Neuron (in vitro differentiated cells): ENCODE data around the gene MACO1.
A peak's percentile ranks its signal among the peaks of the same experiment; 100 is the strongest.

Experiments
- H2AFZ ChIP-seq: one replicate; pipeline ENCODE4 v1.6.1; 2013; ENCODE audit warnings: low read depth, mild to moderate bottlenecking, inconsistent platforms, low read length, moderate library complexity
- H3K27me3 ChIP-seq: one replicate; pipeline ENCODE4 v1.6.1; 2013; ENCODE audit warnings: low read length; ENCODE audit not compliant: insufficient read depth
- H3K36me3 ChIP-seq: one replicate; pipeline ENCODE4 v1.6.1; 2013; ENCODE audit warnings: low read length; ENCODE audit not compliant: insufficient read depth
- H3K4me1 ChIP-seq: one replicate; pipeline ENCODE4 v1.6.1; 2013; ENCODE audit warnings: low read length; ENCODE audit not compliant: insufficient read depth
- H3K4me3 ChIP-seq: 2 replicates; pipeline ENCODE4 v1.5.1; 2013; ENCODE audit warnings: mild to moderate bottlenecking, low read length, moderate library complexity
- H3K9me3 ChIP-seq: one replicate; pipeline ENCODE4 v1.6.1; 2013; ENCODE audit warnings: low read length

Gene MACO1

DNA sequence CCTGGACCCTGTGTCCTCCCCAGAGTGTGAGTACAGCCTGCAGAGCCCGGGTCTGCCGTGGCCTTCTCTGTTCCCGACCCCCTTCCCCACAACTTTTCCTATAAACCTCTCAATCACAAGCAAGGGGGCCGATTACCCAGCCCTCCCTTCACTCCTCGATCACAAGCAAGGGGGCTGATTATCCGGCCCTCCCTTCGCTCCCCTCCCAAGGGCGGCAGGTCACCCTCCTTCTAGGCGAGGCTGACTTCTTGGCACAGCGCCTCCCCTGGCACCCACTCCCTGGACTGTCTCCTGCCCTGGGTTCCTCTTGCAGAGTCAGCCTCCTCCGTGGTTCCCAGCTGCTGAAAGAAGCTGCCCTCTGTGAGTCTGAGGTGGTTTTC is 100.4 kb downstream of the MACO1 start:
- H3K27me3 ChIP-seq = peaks cover 5% of the 10 kb centered on the region
- no peaks in the 10 kb centered on the region for H3K9me3 ChIP-seq
- no peak overlapping the region for H3K4me3 ChIP-seq
- no peak overlapping the region for H2AFZ ChIP-seq
- no peaks in the 10 kb centered on the region for H3K36me3 ChIP-seq
- H3K4me1 ChIP-seq = peaks cover 4% of the 10 kb centered on the region

DNA sequence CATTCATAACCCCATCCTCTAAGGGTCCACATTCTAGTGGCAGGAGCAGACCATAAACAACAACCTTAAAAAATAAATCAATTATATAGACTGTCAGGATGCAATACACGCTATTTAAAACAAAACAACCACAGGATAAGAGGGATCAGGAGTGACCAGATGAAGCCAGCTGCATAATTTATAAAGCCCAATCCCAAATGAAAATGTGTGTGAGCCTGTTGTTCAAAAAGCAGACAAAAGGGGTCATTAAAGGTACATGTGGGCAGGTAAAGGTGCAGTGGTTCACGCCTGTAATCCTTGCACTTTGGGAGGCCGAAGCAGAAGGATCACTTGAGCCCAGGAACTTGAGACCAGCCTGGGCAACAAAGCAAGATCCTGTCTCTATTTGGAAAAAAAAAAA is 102.3 kb downstream of the MACO1 start:
- Histone ChIP-seq H3K4me3 (no peak overlapping the region), H3K36me3 (no peaks in the 10 kb centered on the region), H3K4me1 (peaks cover 10% of the 10 kb centered on the region), H3K27me3 (peaks cover 7% of the 10 kb centered on the region), H3K9me3 (no peaks in the 10 kb centered on the region), H2AFZ (no peak overlapping the region)

DNA sequence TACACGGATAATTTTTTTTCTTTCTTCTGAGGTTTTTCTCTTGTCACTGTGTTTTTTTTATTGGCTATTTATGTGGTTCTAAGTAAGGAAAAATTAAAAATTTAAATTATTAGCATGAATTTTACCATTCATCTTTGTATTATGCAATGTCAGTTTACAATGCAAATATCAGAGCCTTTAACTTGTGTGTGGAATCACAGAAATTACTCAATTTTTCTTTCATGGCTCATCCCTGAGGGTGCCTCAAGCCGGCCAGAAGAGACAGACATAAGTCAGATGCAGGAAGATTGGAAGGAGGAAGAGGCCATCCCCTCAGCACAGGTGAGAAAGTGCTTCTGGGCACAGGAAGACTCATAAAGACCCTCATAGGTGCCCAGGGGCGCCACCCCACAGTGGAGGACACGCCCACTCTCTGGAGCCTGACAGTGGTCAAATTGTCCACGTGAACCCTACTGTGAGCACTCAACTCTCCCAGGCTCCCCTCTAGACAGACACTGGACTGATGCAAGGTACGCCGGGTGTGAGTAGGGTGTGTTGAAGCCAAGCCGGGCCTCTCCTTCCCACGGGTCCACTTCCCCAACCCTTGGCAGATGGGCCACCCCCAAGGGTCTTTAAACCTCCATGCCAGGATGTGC is 103.2 kb downstream of the MACO1 start:
- H2AFZ ChIP-seq = no peak overlapping the region
- no peak overlapping the region for H3K4me3 ChIP-seq
- H3K9me3 ChIP-seq = no peaks in the 10 kb centered on the region
- peaks cover 7% of the 10 kb centered on the region for H3K27me3 ChIP-seq
- H3K4me1 ChIP-seq = peaks cover 10% of the 10 kb centered on the region
- no peaks in the 10 kb centered on the region for H3K36me3 ChIP-seq

DNA sequence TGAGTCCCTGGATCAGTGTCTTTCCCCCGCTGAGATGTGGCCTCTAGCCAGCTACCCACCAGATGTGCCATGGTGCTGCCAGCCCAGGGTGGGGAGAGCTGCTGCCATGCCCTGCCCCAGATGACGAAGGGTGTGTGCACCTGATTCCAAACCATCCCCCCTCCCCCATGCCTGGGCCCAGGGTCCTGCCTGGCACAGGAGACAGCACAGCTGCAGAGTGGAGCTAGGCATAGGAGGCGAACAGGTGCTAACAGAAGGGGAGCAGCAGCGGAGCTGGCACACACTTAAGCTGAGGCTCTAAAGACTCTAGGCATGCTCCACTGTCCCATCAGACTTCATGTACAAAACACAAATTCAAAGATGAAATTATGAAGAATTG is 103.7 kb downstream of the MACO1 start:
- H3K9me3 ChIP-seq = no peaks in the 10 kb centered on the region
- H3K4me1 ChIP-seq = peaks cover 10% of the 10 kb centered on the region
- H3K4me3 ChIP-seq = no peak overlapping the region
- peaks cover 7% of the 10 kb centered on the region for H3K27me3 ChIP-seq
- H3K36me3 ChIP-seq = no peaks in the 10 kb centered on the region
- no peak overlapping the region for H2AFZ ChIP-seq

DNA sequence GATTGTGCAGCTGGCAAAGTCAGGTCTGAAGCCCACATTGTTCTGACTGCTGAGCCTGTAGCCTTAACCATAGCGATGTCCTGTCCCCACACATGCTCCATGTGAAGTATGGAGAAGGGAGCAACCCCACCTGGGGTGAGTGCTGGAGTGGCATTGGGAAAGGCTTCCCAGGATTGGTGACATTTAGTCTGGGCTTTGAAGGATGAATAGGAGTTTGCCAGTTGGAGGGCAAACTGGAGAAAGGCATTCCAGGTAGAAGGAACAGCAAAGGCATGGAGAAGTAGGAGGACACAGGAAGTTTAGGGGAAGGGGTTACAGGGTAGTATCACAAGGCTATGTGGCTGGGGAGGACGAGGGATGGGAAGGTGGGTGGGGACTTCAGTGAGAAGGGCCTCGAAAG is 105.4 kb downstream of the MACO1 start:
- Histone ChIP-seq H3K27me3 (peaks cover 7% of the 10 kb centered on the region), H3K4me1 (peaks cover 10% of the 10 kb centered on the region), H2AFZ (no peak overlapping the region), H3K9me3 (no peaks in the 10 kb centered on the region), H3K4me3 (no peak overlapping the region), H3K36me3 (no peaks in the 10 kb centered on the region)

DNA sequence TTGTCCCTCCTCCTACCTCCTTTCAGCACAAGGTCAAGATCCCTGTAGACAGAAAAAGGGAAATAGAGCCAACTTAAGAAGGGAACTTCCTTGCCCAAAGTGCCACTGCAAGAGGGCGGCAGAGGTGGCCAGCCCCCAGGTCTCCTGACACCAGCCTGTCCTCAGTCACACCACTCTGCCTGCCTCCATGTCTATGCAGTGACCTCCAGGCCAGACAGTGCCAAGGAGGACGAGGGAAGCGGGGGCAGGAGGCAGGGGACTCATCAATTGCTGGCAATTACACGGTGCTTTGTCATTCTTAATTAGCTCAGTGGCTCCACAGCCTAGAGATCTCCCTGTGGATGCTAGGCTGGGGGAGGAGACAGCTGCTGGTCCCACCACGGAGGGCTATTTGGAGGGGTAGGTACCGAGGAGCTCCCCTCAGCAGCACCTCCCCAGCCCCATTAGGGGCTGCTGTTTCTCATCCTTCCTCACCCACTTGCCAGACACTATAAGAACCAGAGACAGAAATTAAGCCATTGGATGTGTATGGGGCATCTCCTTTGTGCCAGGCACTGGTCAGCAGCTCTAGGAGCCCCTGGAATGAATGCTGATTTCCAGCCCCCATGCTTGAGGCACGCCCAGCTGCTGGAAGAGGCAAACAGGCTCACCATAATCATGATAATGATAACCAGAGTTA is 106.6 kb downstream of the MACO1 start:
- Histone ChIP-seq H3K27me3 (peaks cover 10% of the 10 kb centered on the region), H3K9me3 (no peaks in the 10 kb centered on the region), H3K4me3 (no peak overlapping the region), H3K4me1 (peaks cover 10% of the 10 kb centered on the region), H2AFZ (no peak overlapping the region), H3K36me3 (no peaks in the 10 kb centered on the region)

DNA sequence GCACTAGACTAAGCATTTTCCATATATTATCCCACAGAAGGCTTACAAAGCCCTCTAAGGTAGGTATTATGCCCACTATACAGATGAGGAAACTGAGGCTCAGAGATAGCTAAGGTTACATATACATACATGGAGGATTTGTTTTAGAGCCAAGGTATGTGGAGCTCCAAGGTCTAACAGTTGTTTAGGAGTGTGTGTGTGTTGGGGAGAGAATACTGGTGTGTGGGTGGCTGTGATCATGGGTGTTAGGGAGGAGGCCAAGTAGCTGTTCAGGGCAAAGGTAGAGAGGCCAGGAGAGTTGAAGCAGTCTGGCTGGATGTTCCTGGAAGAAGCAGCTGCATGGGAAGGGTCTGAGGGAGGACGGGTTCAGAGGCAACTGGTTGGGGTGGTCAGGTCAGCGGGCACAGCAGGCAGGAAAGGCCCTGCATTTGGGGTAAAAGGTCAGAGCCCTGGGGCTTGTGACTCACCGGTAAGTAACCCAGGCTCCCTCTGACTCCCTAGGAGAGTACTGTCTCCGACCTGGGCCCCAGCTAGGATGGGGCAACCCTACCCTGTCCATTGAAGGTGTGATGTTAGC is 107.6 kb downstream of the MACO1 start:
- H3K36me3 ChIP-seq = no peaks in the 10 kb centered on the region
- H2AFZ ChIP-seq = no peak overlapping the region
- peaks cover 5% of the 10 kb centered on the region for H3K27me3 ChIP-seq
- peaks cover 10% of the 10 kb centered on the region for H3K4me1 ChIP-seq
- no peaks in the 10 kb centered on the region for H3K9me3 ChIP-seq
- no peak overlapping the region for H3K4me3 ChIP-seq

DNA sequence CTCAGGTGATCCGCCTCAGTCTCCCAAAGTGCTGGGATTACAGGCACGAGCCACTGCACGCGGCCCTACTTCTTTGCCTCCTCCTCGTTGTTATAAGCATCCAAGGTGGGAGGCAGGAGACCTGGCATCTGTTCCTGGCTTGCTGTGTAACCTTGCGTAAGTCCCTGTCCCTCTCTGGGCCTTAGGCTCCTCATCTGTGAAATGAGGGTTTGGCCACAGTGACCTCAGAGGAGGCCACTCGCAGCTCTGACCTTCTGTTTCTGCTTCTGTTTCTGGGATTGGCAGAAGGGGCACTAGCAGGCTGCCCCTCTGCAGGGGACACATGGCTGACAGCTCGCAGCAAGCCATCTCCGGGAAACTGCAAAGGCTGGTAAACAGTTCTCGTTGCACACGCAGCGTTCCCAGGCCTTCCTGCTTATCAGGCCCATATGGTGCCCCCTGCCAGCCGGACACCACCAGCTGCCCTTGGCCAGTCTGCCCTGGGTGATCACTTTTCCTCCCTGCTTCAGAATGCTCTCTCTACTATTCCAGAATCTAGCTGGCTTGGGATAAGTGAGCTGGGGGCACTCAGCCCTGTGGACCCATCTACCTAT is 110.1 kb downstream of the MACO1 start:
- Histone ChIP-seq H3K9me3 (no peaks in the 10 kb centered on the region), H3K36me3 (no peaks in the 10 kb centered on the region), H3K4me1 (peaks cover 18% of the 10 kb centered on the region), H2AFZ (no peak overlapping the region), H3K27me3 (peaks cover 5% of the 10 kb centered on the region), H3K4me3 (no peak overlapping the region)

DNA sequence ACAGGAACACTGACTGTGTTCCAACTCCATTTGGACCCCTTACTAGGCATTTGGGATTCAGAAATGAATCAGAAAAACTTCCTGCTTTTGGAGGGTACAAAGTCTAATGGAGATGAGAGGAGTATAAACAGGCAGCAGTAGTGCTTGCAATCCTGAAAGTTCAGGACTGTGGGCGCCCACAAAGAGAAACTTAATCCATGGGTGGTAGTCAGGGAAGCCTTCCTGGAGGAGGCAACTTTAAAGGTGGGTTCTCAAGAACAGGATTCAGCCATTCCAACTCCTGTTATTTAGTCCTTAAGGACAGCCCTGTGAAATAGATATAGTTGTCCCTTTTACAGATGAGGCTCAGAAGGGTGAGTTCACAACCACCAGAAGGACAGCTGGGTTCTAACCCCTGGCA is 110.7 kb downstream of the MACO1 start:
- H3K36me3 ChIP-seq = no peaks in the 10 kb centered on the region
- no peak overlapping the region for H3K4me3 ChIP-seq
- H2AFZ ChIP-seq = no peak overlapping the region
- peaks cover 18% of the 10 kb centered on the region for H3K4me1 ChIP-seq
- H3K27me3 ChIP-seq = peaks cover 2% of the 10 kb centered on the region
- no peaks in the 10 kb centered on the region for H3K9me3 ChIP-seq

DNA sequence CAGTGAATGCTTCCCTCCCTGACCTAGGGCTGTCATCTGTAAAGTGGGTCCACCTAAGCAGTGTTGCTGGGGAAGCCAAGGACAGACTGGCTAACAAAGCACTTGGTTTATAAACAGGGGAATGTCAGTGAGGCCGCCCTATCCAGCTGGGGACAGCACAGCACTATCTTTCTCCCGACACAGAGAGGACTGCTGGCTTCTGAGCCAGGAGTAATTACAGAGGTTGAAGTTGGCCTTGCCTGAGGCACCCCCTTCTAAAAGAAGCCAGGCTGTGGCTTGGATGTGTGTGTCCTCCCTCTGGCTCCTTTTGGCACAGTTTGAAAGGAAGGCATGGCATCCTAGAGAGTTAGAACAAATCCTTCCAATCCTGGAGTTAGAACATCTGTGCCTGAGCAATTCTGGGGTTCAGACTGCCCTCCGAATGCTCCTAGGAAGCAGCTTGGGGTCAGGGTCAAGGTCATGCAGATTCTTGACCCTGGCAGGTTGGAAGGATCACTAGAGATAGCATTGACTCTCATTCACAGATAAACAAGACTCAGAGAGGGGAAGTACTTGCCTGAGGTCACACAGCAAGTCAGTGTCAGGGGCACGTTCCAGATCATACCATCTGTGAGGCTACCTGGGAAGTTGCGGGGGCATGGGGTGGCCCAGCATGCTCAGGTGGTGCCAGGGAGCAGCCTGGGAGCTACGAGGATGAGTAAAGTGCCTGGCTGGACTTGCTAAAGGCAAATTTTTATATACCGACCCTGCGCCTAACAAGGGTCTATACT is 111.4 kb downstream of the MACO1 start:
- H3K4me3 ChIP-seq = no peak overlapping the region
- peaks cover 14% of the 10 kb centered on the region for H3K4me1 ChIP-seq
- no peaks in the 10 kb centered on the region for H3K36me3 ChIP-seq
- H3K27me3 ChIP-seq = peaks cover 2% of the 10 kb centered on the region
- no peaks in the 10 kb centered on the region for H3K9me3 ChIP-seq
- H2AFZ ChIP-seq = no peak overlapping the region

DNA sequence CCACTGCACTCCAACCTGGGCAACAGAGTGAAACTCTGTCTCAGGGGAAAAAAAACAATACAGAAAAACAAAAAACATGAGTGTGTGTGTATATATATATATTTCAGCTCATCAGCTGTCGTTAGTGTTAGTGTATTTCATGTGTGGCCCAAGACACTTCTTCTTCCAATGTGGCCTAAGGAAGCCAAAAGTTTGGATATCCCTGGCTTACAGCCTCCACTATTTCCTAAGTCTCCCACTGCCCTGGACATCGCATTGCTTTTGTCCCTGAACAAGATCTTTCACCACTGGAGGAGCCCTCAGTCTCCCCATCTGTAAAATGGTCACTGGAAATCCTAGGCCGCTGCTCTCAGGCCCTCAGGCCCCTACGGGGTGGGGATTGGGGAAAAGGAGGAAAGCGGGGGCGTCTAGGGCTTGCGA is 112.3 kb downstream of the MACO1 start:
- Histone ChIP-seq H3K9me3 (no peaks in the 10 kb centered on the region), H3K4me1 (peaks cover 13% of the 10 kb centered on the region), H3K36me3 (no peaks in the 10 kb centered on the region), H3K4me3 (peak overlapping the region; percentile 68), H3K27me3 (peaks cover 2% of the 10 kb centered on the region), H2AFZ (peak overlapping the region; percentile 82)

DNA sequence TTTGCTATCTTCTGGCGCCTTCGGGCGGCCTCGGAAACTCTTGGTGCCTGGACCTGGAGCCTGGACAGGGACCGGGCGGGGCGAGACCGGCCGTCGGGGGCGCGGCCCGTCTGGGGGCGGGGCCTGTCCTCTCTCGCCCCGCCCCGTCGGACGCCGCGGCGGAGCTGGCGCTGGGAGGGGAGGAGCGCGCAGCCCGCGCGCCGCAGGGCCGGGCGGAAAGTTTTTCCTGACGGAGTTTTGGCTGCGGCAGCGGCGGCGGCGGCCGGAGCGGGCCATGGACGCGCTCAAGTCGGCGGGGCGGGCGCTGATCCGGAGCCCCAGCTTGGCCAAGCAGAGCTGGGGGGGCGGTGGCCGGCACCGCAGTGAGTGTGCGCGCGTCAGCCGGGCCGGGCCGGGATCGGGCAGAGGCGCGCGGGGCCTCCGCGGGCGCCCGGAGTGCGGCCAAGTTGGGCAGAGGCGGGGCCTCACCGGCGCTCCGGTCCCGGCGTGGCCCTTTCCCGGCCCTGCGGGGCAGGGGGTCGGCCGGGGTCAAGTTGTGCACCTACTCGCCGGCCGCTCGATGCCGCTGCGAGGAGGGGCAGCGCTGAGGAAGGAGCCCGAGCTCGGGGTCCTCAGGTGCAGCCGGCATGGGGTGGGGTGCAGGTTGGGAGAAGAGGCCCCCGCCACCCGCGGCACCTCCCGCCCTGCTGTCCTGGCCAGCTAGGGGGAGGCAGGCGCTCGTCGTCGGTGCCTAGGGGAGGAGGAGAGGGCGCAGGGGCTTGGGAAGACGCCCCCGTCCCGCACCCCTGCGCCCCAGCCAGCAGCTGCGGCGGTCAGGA is 112.9 kb downstream of the MACO1 start, which contains the start of gene LDLRAP1:
Gene LDLRAP1 (plus strand): TSS at position 182 of the 818 bp plus-strand sequence. CDS start 93 bp downstream, at position 275.
- Histone ChIP-seq H2AFZ (peak within 1 kb of the TSS; percentile 82), H3K36me3 (no peaks in the 10 kb centered on the region), H3K27me3 (peaks cover 2% of the 10 kb centered on the region), H3K4me3 (peak within 1 kb of the TSS; percentile 68), H3K4me1 (peaks cover 13% of the 10 kb centered on the region), H3K9me3 (no peaks in the 10 kb centered on the region)
